Keratinocyte (primary cell): ENCODE results near the gene NANOG.
"Not testable (repeated sequence)": the region's sequence is repeated elsewhere in the genome, so short reads cannot be mapped to it uniquely, and the experiment has no call there.

Experiments used
- EZH2 ChIP-seq: IDR thresholded peaks from one replicate; pipeline ENCODE4 v1.6.1; 2012; ENCODE audit warnings: inconsistent platforms, mild to moderate bottlenecking, low read length, moderate library complexity
- TF ChIP-seq, protein P1 (sequence below), 3 experiments: IDR thresholded peaks in 1 of 3; conservative IDR thresholded peaks in 1 of 3; optimal IDR thresholded peaks in 1 of 3; 2 replicates in 2 of 3; 3 replicates in 1 of 3; pipeline versions ENCODE3 to v1.5.1; 2011; ENCODE audit warnings: low read length in 3 of 3, mild to moderate bottlenecking in 3 of 3, moderate library complexity in 2 of 3, control low read depth in 1 of 3, inconsistent platforms in 1 of 3; ENCODE audit not compliant: insufficient read depth in 2 of 3; ENCODE audit errors: extremely low read depth in 1 of 3

- TF ChIP-seq, protein P1, sequence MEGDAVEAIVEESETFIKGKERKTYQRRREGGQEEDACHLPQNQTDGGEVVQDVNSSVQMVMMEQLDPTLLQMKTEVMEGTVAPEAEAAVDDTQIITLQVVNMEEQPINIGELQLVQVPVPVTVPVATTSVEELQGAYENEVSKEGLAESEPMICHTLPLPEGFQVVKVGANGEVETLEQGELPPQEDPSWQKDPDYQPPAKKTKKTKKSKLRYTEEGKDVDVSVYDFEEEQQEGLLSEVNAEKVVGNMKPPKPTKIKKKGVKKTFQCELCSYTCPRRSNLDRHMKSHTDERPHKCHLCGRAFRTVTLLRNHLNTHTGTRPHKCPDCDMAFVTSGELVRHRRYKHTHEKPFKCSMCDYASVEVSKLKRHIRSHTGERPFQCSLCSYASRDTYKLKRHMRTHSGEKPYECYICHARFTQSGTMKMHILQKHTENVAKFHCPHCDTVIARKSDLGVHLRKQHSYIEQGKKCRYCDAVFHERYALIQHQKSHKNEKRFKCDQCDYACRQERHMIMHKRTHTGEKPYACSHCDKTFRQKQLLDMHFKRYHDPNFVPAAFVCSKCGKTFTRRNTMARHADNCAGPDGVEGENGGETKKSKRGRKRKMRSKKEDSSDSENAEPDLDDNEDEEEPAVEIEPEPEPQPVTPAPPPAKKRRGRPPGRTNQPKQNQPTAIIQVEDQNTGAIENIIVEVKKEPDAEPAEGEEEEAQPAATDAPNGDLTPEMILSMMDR (optimal IDR thresholded peaks at IDR 0.05 in 1 of 3, IDR thresholded peaks at IDR 0.05 in 1 of 3, conservative IDR thresholded peaks at IDR 0.05 in 1 of 3; ENCODE audit: extremely low read depth in 1 of 3, insufficient read depth in 2 of 3, low read length in 3 of 3), result not testable (repeated sequence)
- TF ChIP-seq EZH2, result not testable (repeated sequence)
Measured at GRCh38 chr12:7788884-7789528, at the start of gene NANOG.
